Loucy (cell line): ENCODE data around the gene AIF1.
"Not testable (repeated sequence)": the region's sequence is repeated elsewhere in the genome, so short reads cannot be mapped to it uniquely, and the experiment has no call there.

Source experiments
- H2AFZ ChIP-seq: fragments of 200-600 bp; sonication (generic); 2 replicates; pipeline ENCODE4 v1.6.0; 2016; ENCODE audit warnings: antibody characterized with exemption, mild to moderate bottlenecking, low read length, moderate library complexity
- H3F3A ChIP-seq: fragments of 200-600 bp; 2 replicates; pipeline ENCODE4 v1.6.0; 2016; ENCODE audit warnings: antibody characterized with exemption, low read depth, mild to moderate bottlenecking
- H3K27me3 ChIP-seq: fragments of 200-600 bp; sonication (generic); 2 replicates; pipeline ENCODE4 v1.6.1; 2014; ENCODE audit warnings: low read length, mild to moderate bottlenecking; ENCODE audit not compliant: insufficient read depth, poor library complexity, severe bottlenecking
- H3K36me3 ChIP-seq: fragments of 200-600 bp; sonication (generic); 2 replicates; pipeline ENCODE4 v1.6.1; 2016; ENCODE audit warnings: low read length; ENCODE audit not compliant: insufficient read depth
- H3K4me1 ChIP-seq: fragments of 200-600 bp; sonication (generic); 2 replicates; pipeline ENCODE4 v1.5.1; 2014; ENCODE audit warnings: low read length, mild to moderate bottlenecking; ENCODE audit not compliant: insufficient read depth, poor library complexity, severe bottlenecking
- H3K4me2 ChIP-seq: fragments of 200-600 bp; sonication (generic); 2 replicates; pipeline ENCODE4 v1.6.0; 2014; ENCODE audit warnings: antibody characterized with exemption, low read length, low read depth, mild to moderate bottlenecking; ENCODE audit not compliant: poor library complexity, severe bottlenecking
- H3K4me3 ChIP-seq: fragments of 200-600 bp; sonication (generic); 2 replicates; pipeline ENCODE4 v1.5.1; 2014; ENCODE audit warnings: low read length, mild to moderate bottlenecking, mixed read lengths; ENCODE audit not compliant: poor library complexity, severe bottlenecking
- H3K79me2 ChIP-seq: fragments of 200-600 bp; sonication (generic); 2 replicates; pipeline ENCODE4 v1.6.1; 2014; ENCODE audit warnings: low read length; ENCODE audit not compliant: insufficient read depth
- H3K9ac ChIP-seq: fragments of 200-600 bp; sonication (generic); 2 replicates; pipeline ENCODE4 v1.6.0; 2014; ENCODE audit warnings: mild to moderate bottlenecking, low read depth, low read length, moderate library complexity; ENCODE audit not compliant: poor library complexity, severe bottlenecking
- H3K9me2 ChIP-seq: fragments of 200-600 bp; sonication (generic); replicated peaks from 2 replicates; pipeline ENCODE4 v1.6.1; 2016; ENCODE audit warnings: low read depth, low read length, mixed read lengths
- H3K9me3 ChIP-seq: fragments of 200-600 bp; sonication (generic); 2 replicates; pipeline ENCODE4 v1.6.1; 2014; ENCODE audit warnings: mild to moderate bottlenecking, antibody characterized with exemption, low read length, low read depth; ENCODE audit not compliant: insufficient read depth
- H4K20me1 ChIP-seq: fragments of 200-600 bp; sonication (generic); 2 replicates; pipeline ENCODE4 v1.6.0; 2014; ENCODE audit warnings: antibody characterized with exemption, low read length, mild to moderate bottlenecking; ENCODE audit not compliant: insufficient read depth, poor library complexity, severe bottlenecking
- CTCF ChIP-seq: fragments of 200-600 bp; sonication (generic); conservative IDR thresholded peaks from 2 replicates; pipeline ENCODE4 v1.5.1; 2014; ENCODE audit warnings: mild to moderate bottlenecking, antibody characterized with exemption, low read length
- EZH2phosphoT487 ChIP-seq: fragments of 200-600 bp; IDR thresholded peaks from 2 replicates; pipeline ENCODE4 v1.6.1; 2018; ENCODE audit warnings: antibody characterized with exemption, mild to moderate bottlenecking, moderate library complexity, borderline replicate concordance

The AIF1 gene

GRCh38 chr6:31587791-31588777, 26.9 kb upstream of the AIF1 start:
- TF ChIP-seq CTCF (no peak), EZH2phosphoT487 (no peak)
- H3K9me2 ChIP-seq = no peaks in the 10 kb centered on the region
- H2AFZ ChIP-seq = no peak overlapping the region
- peaks cover 59% of the 10 kb centered on the region for H3K4me1 ChIP-seq
- H3F3A ChIP-seq = peaks cover 3% of the 10 kb centered on the region; the same call in 1 of the 2 replicates
- no peaks in the 10 kb centered on the region for H3K27me3 ChIP-seq
- H3K9ac ChIP-seq = peak overlapping the region; percentile 85
- peak overlapping the region; percentile 70 for H3K4me3 ChIP-seq
- H3K4me2 ChIP-seq = peak overlapping the region; percentile 93
- no peaks in the 10 kb centered on the region for H3K9me3 ChIP-seq
- H3K79me2 ChIP-seq = peaks cover 36% of the 10 kb centered on the region
- no peaks in the 10 kb centered on the region for H4K20me1 ChIP-seq
- H3K36me3 ChIP-seq = no peaks in the 10 kb centered on the region

- Histone ChIP-seq H3K79me2 (peaks cover 36% of the 10 kb centered on the region), H3F3A (peaks cover 3% of the 10 kb centered on the region; the same call in 1 of the 2 replicates), H3K9me3 (no peaks in the 10 kb centered on the region), H3K9me2 (no peaks in the 10 kb centered on the region), H2AFZ (no peak overlapping the region), H3K4me3 (peak overlapping the region; percentile 70), H3K9ac (peak overlapping the region; percentile 85), H3K27me3 (no peaks in the 10 kb centered on the region), H3K4me1 (peaks cover 67% of the 10 kb centered on the region), H3K4me2 (peak overlapping the region; percentile 93), H3K36me3 (no peaks in the 10 kb centered on the region), H4K20me1 (no peaks in the 10 kb centered on the region)
- TF ChIP-seq CTCF (no peak), EZH2phosphoT487 (no peak)
These were observed 26.0 kb upstream of the AIF1 start for GRCh38 chr6:31588871-31589650.

- not testable (repeated sequence) for H3K9me3 ChIP-seq, H3K36me3 ChIP-seq, H3K4me3 ChIP-seq, H2AFZ ChIP-seq, H3K4me2 ChIP-seq, H4K20me1 ChIP-seq, H3K9me2 ChIP-seq, H3F3A ChIP-seq, H3K9ac ChIP-seq, H3K27me3 ChIP-seq
- peaks cover 36% of the 10 kb centered on the region for H3K79me2 ChIP-seq
- peaks cover 58% of the 10 kb centered on the region for H3K4me1 ChIP-seq
These were observed 24.3 kb upstream of the AIF1 start for GRCh38 chr6:31590691-31591090.
